OCI-LY1 (cell line): Measurements from ENCODE around the gene NUP133.

Experiments
- CTCF ChIP-seq: fragments of 200-600 bp; sonication (generic), shearing (Covaris generic); IDR thresholded peaks from 2 replicates; pipeline ENCODE4 v1.5.1; 2017; ENCODE audit warnings: mild to moderate bottlenecking, antibody characterized with exemption, low read length, moderate library complexity, mixed read lengths
- EZH2 ChIP-seq: fragments of 200-600 bp; sonication (generic), shearing (Covaris generic); IDR thresholded peaks from 2 replicates; pipeline ENCODE4 v1.8.0; 2017; ENCODE audit warnings: borderline replicate concordance, mixed run types, mild to moderate bottlenecking, antibody characterized with exemption, low read length, moderate library complexity, mixed read lengths

DNA sequence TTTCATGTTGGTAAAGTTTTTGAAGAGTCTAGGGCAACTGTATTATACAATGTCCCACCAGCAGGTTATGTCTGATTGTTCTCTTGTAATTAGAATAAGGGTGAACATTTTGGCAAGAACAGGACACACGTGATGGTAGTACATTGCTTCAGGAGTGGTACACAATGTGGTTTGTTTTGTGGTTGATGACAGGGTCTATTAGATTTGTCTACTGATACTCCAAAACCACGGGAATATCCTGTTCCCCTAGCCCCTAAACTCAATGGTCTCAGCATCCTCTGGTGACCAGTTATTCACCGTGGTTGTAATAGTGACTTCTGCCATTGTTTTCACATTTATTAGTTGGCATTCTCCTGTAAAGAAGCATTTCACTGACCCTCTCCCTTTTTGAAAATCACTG is 52.1 kb downstream of the NUP133 start:
- TF ChIP-seq CTCF: no peak
- no peak for TF ChIP-seq EZH2
